ENCODE results near the gene CAMK2B.

- no peak for TF ChIP-seq CTCF (IDR thresholded peaks at IDR 0.05)
- no peak for TF ChIP-seq POLR2A (IDR thresholded peaks at IDR 0.05; ENCODE audit: low read depth)
Observed at GRCh38 chr7:44306606-44307005, 18.8 kb downstream of the CAMK2B start.
